Keratinocyte (primary cell): ENCODE data around the gene TENM3. TPM values are rescaled to one million over a fixed set of nuclear protein-coding genes. Genes with fewer than 3 reads are reported as not detected.

ENCODE experiments used
- DNase-seq: peaks from one replicate; pipeline ENCODE4 v3.0.0-alpha.2; 2011; ENCODE audit warnings: low read depth, missing footprints, low spot score
- FAIRE-seq: peaks from 2 replicates; lab custom pipeline; 2011; peaks lifted over from hg19 to GRCh38; lab: Jason Lieb, UNC
- H2AFZ ChIP-seq: 2 replicates; pipeline ENCODE4 v1.6.0; 2012; ENCODE audit warnings: low read length, control low read depth, inconsistent platforms; ENCODE audit not compliant: control insufficient read depth
- H3K27ac ChIP-seq: 2 replicates; pipeline ENCODE4 v1.5.1; 2011; ENCODE audit warnings: low read length; ENCODE audit not compliant: control insufficient read depth, insufficient read depth
- H3K27me3 ChIP-seq: 3 replicates; pipeline ENCODE4 v1.6.0; 2011; ENCODE audit warnings: low read length; ENCODE audit not compliant: control insufficient read depth, insufficient read depth; ENCODE audit errors: extremely low read depth
- H3K36me3 ChIP-seq, 2 experiments: 2 replicates in 1 of 2; 3 replicates in 1 of 2; pipeline ENCODE4 v1.5.1; 2011; ENCODE audit warnings: low read length in 2 of 2, mild to moderate bottlenecking in 1 of 2; ENCODE audit not compliant: control insufficient read depth in 2 of 2, insufficient read depth in 2 of 2; ENCODE audit errors: extremely low read depth in 1 of 2
- H3K4me1 ChIP-seq: 3 replicates; pipeline ENCODE4 v1.5.1; 2011; ENCODE audit warnings: low read length; ENCODE audit not compliant: control insufficient read depth, insufficient read depth; ENCODE audit errors: extremely low read depth
- H3K4me2 ChIP-seq: 3 replicates; pipeline ENCODE4 v1.6.0; 2011; ENCODE audit warnings: low read depth, low read length; ENCODE audit not compliant: control insufficient read depth, insufficient read depth; ENCODE audit errors: extremely low read depth
- H3K4me3 ChIP-seq, 3 experiments: fragments of 200-600 bp in 1 of 3; sonication (generic) in 1 of 3; 2 replicates in 2 of 3; 3 replicates in 1 of 3; pipeline ENCODE4 v1.5.1; 2011 to 2016; ENCODE audit warnings: low read length in 3 of 3, mild to moderate bottlenecking in 3 of 3, control low read depth in 2 of 3, inconsistent platforms in 1 of 3, low read depth in 1 of 3, mixed read lengths in 1 of 3, mixed run types in 1 of 3, moderate library complexity in 1 of 3; ENCODE audit not compliant: control insufficient read depth in 2 of 3, insufficient read depth in 2 of 3; ENCODE audit errors: extremely low read depth in 1 of 3
- H3K79me2 ChIP-seq: 2 replicates; pipeline ENCODE4 v1.6.0; 2012; ENCODE audit warnings: low read length; ENCODE audit not compliant: control insufficient read depth, insufficient read depth
- H3K9ac ChIP-seq: 3 replicates; pipeline ENCODE4 v1.6.0; 2011; ENCODE audit warnings: low read length; ENCODE audit not compliant: control insufficient read depth, insufficient read depth; ENCODE audit errors: extremely low read depth
- H3K9me1 ChIP-seq: 3 replicates; pipeline ENCODE4 v1.6.0; 2011; ENCODE audit warnings: low read length; ENCODE audit not compliant: control insufficient read depth, insufficient read depth; ENCODE audit errors: extremely low read depth
- H3K9me3 ChIP-seq: 2 replicates; pipeline ENCODE4 v1.5.1; 2012; ENCODE audit warnings: low read depth, low read length; ENCODE audit not compliant: control insufficient read depth
- H4K20me1 ChIP-seq: 3 replicates; pipeline ENCODE4 v1.6.0; 2011; ENCODE audit warnings: low read length; ENCODE audit not compliant: control insufficient read depth, insufficient read depth; ENCODE audit errors: extremely low read depth
- EZH2 ChIP-seq: IDR thresholded peaks from one replicate; pipeline ENCODE4 v1.6.1; 2012; ENCODE audit warnings: inconsistent platforms, mild to moderate bottlenecking, low read length, moderate library complexity
- dilution Hi-C: fragments of 300-500 bp; cut with MboI; formaldehyde crosslinking; loops from one replicate; pipeline ENCODE4 v1.7.0; 2020; ENCODE audit warnings: low sequenced_read_pairs; ENCODE audit not compliant: extremely low pct_ligation_motif_present
- polyA plus RNA-seq, 5 experiments: library from polyadenylated mRNA; depleted of rRNA in 3 of 5; stranded (reverse) in 3 of 5; stranded (forward) in 1 of 5; unstranded in 1 of 5; fragments of >200 nt; gene quantifications; 1 replicate in 1 of 5; 2 replicates in 3 of 5; 3 replicates in 1 of 5; pipeline versions ENCODE4 v1.2.1 to v1.2.3, GENCODE V29; 2011 to 2012; ENCODE audit warnings: missing spikeins in 2 of 5, low read depth in 1 of 5, low replicate concordance in 1 of 5
- TF ChIP-seq, protein P1 (sequence below), 3 experiments: IDR thresholded peaks in 1 of 3; conservative IDR thresholded peaks in 1 of 3; optimal IDR thresholded peaks in 1 of 3; 2 replicates in 2 of 3; 3 replicates in 1 of 3; pipeline versions ENCODE3 to v1.5.1; 2011; ENCODE audit warnings: low read length in 3 of 3, mild to moderate bottlenecking in 3 of 3, moderate library complexity in 2 of 3, control low read depth in 1 of 3, inconsistent platforms in 1 of 3; ENCODE audit not compliant: insufficient read depth in 2 of 3; ENCODE audit errors: extremely low read depth in 1 of 3

TENM3 gene
- polyA plus RNA-seq, 1 donor (not counting 4 experiments of a cell fraction or from before 2014, with no cell fraction given): 17.0 TPM

DNA sequence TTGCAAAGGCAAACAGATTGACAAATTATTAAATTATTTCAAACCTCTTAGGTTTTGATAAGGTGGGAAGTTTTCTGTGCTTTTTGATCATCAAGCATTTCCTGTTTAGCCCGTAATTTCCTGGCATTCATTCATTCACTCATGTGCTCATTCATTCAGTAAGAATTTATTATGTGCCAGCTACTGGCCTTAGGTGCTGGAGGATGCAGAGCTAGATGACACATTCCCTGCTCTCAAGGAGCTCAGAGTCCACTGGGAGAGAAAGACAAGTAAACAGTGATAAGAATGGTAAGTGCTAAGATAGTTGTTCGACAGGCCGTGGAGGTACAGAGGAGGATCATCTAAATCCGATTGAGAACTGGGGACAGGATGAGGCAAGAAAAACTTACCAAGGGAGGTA is 520.9 kb downstream of the TENM3 start:
- Histone ChIP-seq H3K9ac (no peak overlapping the region), H3K27me3 (no peaks in the 10 kb centered on the region), H3K4me2 (no peak overlapping the region), H3K4me3 (no peak overlapping the region), H2AFZ (no peak overlapping the region), H4K20me1 (no peaks in the 10 kb centered on the region), H3K9me3 (no peaks in the 10 kb centered on the region), H3K79me2 (no peaks in the 10 kb centered on the region), H3K9me1 (no peaks in the 10 kb centered on the region), H3K36me3 (no peaks in the 10 kb centered on the region), H3K27ac (no peak overlapping the region), H3K4me1 (peaks cover 6% of the 10 kb centered on the region)
- dilution Hi-C loops: no loop called here
- no peak for TF ChIP-seq EZH2
- TF ChIP-seq, protein P1, sequence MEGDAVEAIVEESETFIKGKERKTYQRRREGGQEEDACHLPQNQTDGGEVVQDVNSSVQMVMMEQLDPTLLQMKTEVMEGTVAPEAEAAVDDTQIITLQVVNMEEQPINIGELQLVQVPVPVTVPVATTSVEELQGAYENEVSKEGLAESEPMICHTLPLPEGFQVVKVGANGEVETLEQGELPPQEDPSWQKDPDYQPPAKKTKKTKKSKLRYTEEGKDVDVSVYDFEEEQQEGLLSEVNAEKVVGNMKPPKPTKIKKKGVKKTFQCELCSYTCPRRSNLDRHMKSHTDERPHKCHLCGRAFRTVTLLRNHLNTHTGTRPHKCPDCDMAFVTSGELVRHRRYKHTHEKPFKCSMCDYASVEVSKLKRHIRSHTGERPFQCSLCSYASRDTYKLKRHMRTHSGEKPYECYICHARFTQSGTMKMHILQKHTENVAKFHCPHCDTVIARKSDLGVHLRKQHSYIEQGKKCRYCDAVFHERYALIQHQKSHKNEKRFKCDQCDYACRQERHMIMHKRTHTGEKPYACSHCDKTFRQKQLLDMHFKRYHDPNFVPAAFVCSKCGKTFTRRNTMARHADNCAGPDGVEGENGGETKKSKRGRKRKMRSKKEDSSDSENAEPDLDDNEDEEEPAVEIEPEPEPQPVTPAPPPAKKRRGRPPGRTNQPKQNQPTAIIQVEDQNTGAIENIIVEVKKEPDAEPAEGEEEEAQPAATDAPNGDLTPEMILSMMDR (optimal IDR thresholded peaks at IDR 0.05 in 1 of 3, IDR thresholded peaks at IDR 0.05 in 1 of 3, conservative IDR thresholded peaks at IDR 0.05 in 1 of 3; ENCODE audit: extremely low read depth in 1 of 3, insufficient read depth in 2 of 3, low read length in 3 of 3): no peak
- FAIRE-seq (no peak), DNase-seq (no peak)

DNA sequence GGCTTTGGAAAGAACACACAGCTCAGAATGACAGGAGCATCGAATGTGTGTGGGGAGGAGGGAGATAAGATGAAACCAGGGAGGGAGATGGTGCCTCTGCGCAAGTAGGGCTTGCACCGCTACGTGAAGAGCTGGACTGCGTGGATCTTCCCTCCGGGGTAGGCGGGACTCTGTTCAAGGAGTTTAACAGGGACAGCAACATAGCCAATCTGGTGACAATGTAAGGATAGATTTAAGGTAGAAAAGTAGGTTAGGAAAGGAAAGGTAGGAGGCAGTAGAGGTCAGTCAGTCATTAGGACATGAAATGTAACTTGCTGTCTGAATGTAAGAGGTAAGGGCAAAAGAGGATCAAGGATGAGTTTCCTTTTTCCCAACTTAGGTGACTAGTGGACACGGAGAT is 521.4 kb downstream of the TENM3 start:
- no peak for DNase-seq
- no peaks in the 10 kb centered on the region for H3K27me3 ChIP-seq
- no peaks in the 10 kb centered on the region for H3K9me3 ChIP-seq
- peaks cover 6% of the 10 kb centered on the region for H3K4me1 ChIP-seq
- no peak for TF ChIP-seq EZH2
- TF ChIP-seq, protein P1 (optimal IDR thresholded peaks at IDR 0.05 in 1 of 3, IDR thresholded peaks at IDR 0.05 in 1 of 3, conservative IDR thresholded peaks at IDR 0.05 in 1 of 3; ENCODE audit: extremely low read depth in 1 of 3, insufficient read depth in 2 of 3, low read length in 3 of 3): no peak
- H2AFZ ChIP-seq: no peak overlapping the region
- no peaks in the 10 kb centered on the region for H3K36me3 ChIP-seq
- H3K4me2 ChIP-seq: no peak overlapping the region
- H3K79me2 ChIP-seq: no peaks in the 10 kb centered on the region
- no peaks in the 10 kb centered on the region for H3K9me1 ChIP-seq
- H3K9ac ChIP-seq: no peak overlapping the region
- H4K20me1 ChIP-seq: no peaks in the 10 kb centered on the region
- no peak overlapping the region for H3K27ac ChIP-seq
- dilution Hi-C loops: no loop called here
- FAIRE-seq: no peak
- H3K4me3 ChIP-seq: no peak overlapping the region
